H9 (cell line): ENCODE measurements around the gene LRPAP1. TPM values are rescaled to one million over a fixed set of nuclear protein-coding genes. Genes with fewer than 3 reads are reported as not detected.

Source experiments
- DNase-seq: peaks from one replicate; pipeline ENCODE4 v3.0.0-alpha.2; 2017
- H2AFZ ChIP-seq: one replicate; pipeline ENCODE4 v1.6.1; 2013; ENCODE audit warnings: mild to moderate bottlenecking, low read length, control low read depth, moderate library complexity
- H2AK5ac ChIP-seq: 2 replicates; pipeline ENCODE4 v1.6.1; 2013; ENCODE audit warnings: low read length, control low read depth, mixed read lengths; ENCODE audit not compliant: insufficient read length
- H2BK120ac ChIP-seq: one replicate; pipeline ENCODE4 v1.6.1; 2013; ENCODE audit warnings: low read depth, mild to moderate bottlenecking, low read length, control low read depth, inconsistent platforms; ENCODE audit not compliant: poor library complexity, severe bottlenecking
- H2BK12ac ChIP-seq: 2 replicates; pipeline ENCODE4 v1.6.1; 2013; ENCODE audit warnings: low read length, control low read depth, mixed read lengths, low read depth; ENCODE audit not compliant: insufficient read length
- H2BK15ac ChIP-seq: 2 replicates; pipeline ENCODE4 v1.6.1; 2013; ENCODE audit warnings: low read depth, low read length, control low read depth
- H2BK20ac ChIP-seq: one replicate; pipeline ENCODE4 v1.6.1; 2013; ENCODE audit warnings: low read depth, mild to moderate bottlenecking, low read length, control low read depth, inconsistent platforms; ENCODE audit not compliant: poor library complexity, severe bottlenecking
- H2BK5ac ChIP-seq: 2 replicates; pipeline ENCODE4 v1.6.1; 2013; ENCODE audit warnings: low read length, control low read depth, mixed read lengths; ENCODE audit not compliant: insufficient read length
- H3K14ac ChIP-seq: 2 replicates; pipeline ENCODE4 v1.6.1; 2013; ENCODE audit warnings: low read length, control low read depth; ENCODE audit not compliant: insufficient read depth
- H3K18ac ChIP-seq: 2 replicates; pipeline ENCODE4 v1.6.1; 2013; ENCODE audit warnings: low read depth, mild to moderate bottlenecking, mixed read lengths, low read length, control low read depth; ENCODE audit not compliant: insufficient read length
- H3K23ac ChIP-seq: 2 replicates; pipeline ENCODE4 v1.6.1; 2013; ENCODE audit warnings: low read length, control low read depth, mixed read lengths, low read depth; ENCODE audit not compliant: insufficient read length
- H3K23me2 ChIP-seq: 2 replicates; pipeline ENCODE4 v1.6.1; 2013; ENCODE audit warnings: low read depth, mild to moderate bottlenecking, mixed read lengths, low read length, control low read depth; ENCODE audit not compliant: insufficient read length, poor library complexity, severe bottlenecking
- H3K27ac ChIP-seq: 2 replicates; pipeline ENCODE4 v1.5.1; 2013; ENCODE audit warnings: low read length, control low read depth, mixed read lengths, low read depth; ENCODE audit not compliant: insufficient read length
- H3K27me3 ChIP-seq: 2 replicates; pipeline ENCODE4 v1.6.1; 2013; ENCODE audit warnings: low read length, control low read depth, inconsistent platforms; ENCODE audit not compliant: insufficient read depth
- H3K4ac ChIP-seq: 2 replicates; pipeline ENCODE4 v1.6.1; 2013; ENCODE audit warnings: low read depth, mild to moderate bottlenecking, control low read depth, inconsistent platforms, low read length, moderate library complexity
- H3K4me1 ChIP-seq: 2 replicates; pipeline ENCODE4 v1.6.1; 2013; ENCODE audit warnings: low read length, control low read depth, inconsistent platforms; ENCODE audit not compliant: insufficient read depth
- H3K4me2 ChIP-seq: 2 replicates; pipeline ENCODE4 v1.6.1; 2013; ENCODE audit warnings: low read length, control low read depth, mixed read lengths; ENCODE audit not compliant: insufficient read length, insufficient read depth
- H3K56ac ChIP-seq: 2 replicates; pipeline ENCODE4 v1.6.1; 2013; ENCODE audit warnings: low read depth, mild to moderate bottlenecking, mixed read lengths, low read length, control low read depth; ENCODE audit not compliant: insufficient read length
- H3K79me1 ChIP-seq: 2 replicates; pipeline ENCODE4 v1.6.1; 2013; ENCODE audit warnings: low read depth, mild to moderate bottlenecking, moderate library complexity, low read length, control low read depth, inconsistent platforms; ENCODE audit not compliant: insufficient read depth, poor library complexity, severe bottlenecking
- H3K79me2 ChIP-seq: 2 replicates; pipeline ENCODE4 v1.6.1; 2013; ENCODE audit warnings: low read length, control low read depth, inconsistent platforms; ENCODE audit not compliant: insufficient read depth
- H3K9ac ChIP-seq: 2 replicates; pipeline ENCODE4 v1.6.1; 2013; ENCODE audit warnings: low read length, control low read depth, mixed read lengths; ENCODE audit not compliant: insufficient read length; ENCODE audit errors: extremely low read depth
- H3K9me3 ChIP-seq: one replicate; pipeline ENCODE4 v1.6.1; 2013; ENCODE audit warnings: low read depth, low read length, inconsistent platforms; ENCODE audit not compliant: control insufficient read depth
- H3T11ph ChIP-seq: one replicate; pipeline ENCODE4 v1.6.1; 2013; ENCODE audit warnings: mild to moderate bottlenecking, low read length, control low read depth, inconsistent platforms
- H4K20me1 ChIP-seq: one replicate; pipeline ENCODE4 v1.6.1; 2013; ENCODE audit not compliant: control insufficient read depth, insufficient read length, insufficient read depth
- H4K5ac ChIP-seq: 2 replicates; pipeline ENCODE4 v1.6.1; 2013; ENCODE audit warnings: low read depth, mild to moderate bottlenecking, mixed read lengths, low read length, control low read depth; ENCODE audit not compliant: insufficient read length
- H4K8ac ChIP-seq: replicated peaks from 2 replicates; pipeline ENCODE4 v1.6.1; 2013; ENCODE audit warnings: low read length, control low read depth, mixed read lengths, low read depth; ENCODE audit not compliant: insufficient read length
- H4K91ac ChIP-seq: 2 replicates; pipeline ENCODE4 v1.6.1; 2013; ENCODE audit warnings: low read depth, mild to moderate bottlenecking, moderate library complexity, mixed read lengths, low read length, control low read depth; ENCODE audit not compliant: insufficient read length
- H3K27ac Mint-ChIP-seq, 3 experiments: 2 replicates in 2 of 3; 3 replicates in 1 of 3; pipeline ENCODE4 v1.8.0; 2020 to 2021; ENCODE audit warnings: mixed read lengths in 3 of 3, mild to moderate bottlenecking in 1 of 3, moderate library complexity in 1 of 3
- H3K27me3 Mint-ChIP-seq: 2 replicates; pipeline ENCODE4 v1.8.0; 2021; ENCODE audit warnings: low read depth, mild to moderate bottlenecking, moderate library complexity, mixed read lengths
- H3K36me3 Mint-ChIP-seq, 3 experiments: 2 replicates in 2 of 3; 3 replicates in 1 of 3; pipeline ENCODE4 v1.8.0; 2020 to 2021; ENCODE audit warnings: low read depth in 3 of 3, mixed read lengths in 3 of 3; ENCODE audit not compliant: insufficient read depth in 1 of 3
- H3K4me1 Mint-ChIP-seq, 2 experiments: 2 replicates each; pipeline ENCODE4 v1.8.0; 2020; ENCODE audit warnings: mixed read lengths in 2 of 2
- H3K4me3 Mint-ChIP-seq, 2 experiments: 2 replicates in 1 of 2; 3 replicates in 1 of 2; pipeline ENCODE4 v1.8.0; 2020 to 2021; ENCODE audit warnings: mild to moderate bottlenecking in 2 of 2, mixed read lengths in 2 of 2, moderate library complexity in 1 of 2
- H3K9me3 Mint-ChIP-seq, 2 experiments: 2 replicates in 1 of 2; 3 replicates in 1 of 2; pipeline ENCODE4 v1.8.0; 2020; ENCODE audit warnings: mild to moderate bottlenecking in 2 of 2, mixed read lengths in 2 of 2, moderate library complexity in 1 of 2
- CTCF ChIP-seq: fragments of 200-600 bp; sonication (generic); conservative IDR thresholded peaks from 3 replicates; pipeline ENCODE4 v1.8.0; 2021; ENCODE audit warnings: antibody characterized with exemption, mild to moderate bottlenecking
- WGBS: extraction: QIAGEN DNeasy Blood & Tissue Kit; methylation state at CpG from one replicate; pipeline ENCODE4 v1.1.7; 2013; ENCODE audit warnings: missing lambda C conversion rate, low lambda C conversion rate, mixed read lengths; ENCODE audit not compliant: insufficient read length; ENCODE audit errors: extremely low coverage; 5-methylcytosine and 5-hydroxymethylcytosine counted together
- total RNA-seq: library from RNA; stranded (reverse); gene quantifications from 2 replicates; pipeline ENCODE4 v1.2.1, GENCODE V29; 2021

The LRPAP1 gene
- total RNA-seq, 1 experiment from 2014 or later, result 85.9 TPM

GRCh38 chr4:3464911-3465697, 67.1 kb downstream of the LRPAP1 start:
- no peak for DNase-seq
- no peaks in the 10 kb centered on the region for H4K20me1 ChIP-seq
- Mint-ChIP-seq H3K4me3 (no peak overlapping the region), H3K27ac (no peak overlapping the region), H3K27me3 (peaks cover 56% of the 10 kb centered on the region), H3K4me1 (peaks cover 7 to 9% of the 10 kb centered on the region in 2 experiments; a peak in 2 of 4 replicates), H3K9me3 (no peaks in the 10 kb centered on the region), H3K36me3 (peaks cover 0 to 1% (median 0%) of the 10 kb centered on the region in 3 experiments; a peak in 1 of 7 replicates)
- H2AFZ ChIP-seq, result no peak overlapping the region
- H2BK15ac ChIP-seq, result no peak overlapping the region
- H3K18ac ChIP-seq, result no peak overlapping the region
- no peak overlapping the region for H3K56ac ChIP-seq
- H3K4me2 ChIP-seq, result no peak overlapping the region
- no peak overlapping the region for H2BK20ac ChIP-seq
- no peak overlapping the region for H3K9ac ChIP-seq
- H4K5ac ChIP-seq, result no peak overlapping the region
- peaks cover 3% of the 10 kb centered on the region; the same call in 1 of the 2 replicates for H3K27me3 ChIP-seq
- H3K79me2 ChIP-seq, result no peaks in the 10 kb centered on the region
- no peak overlapping the region for H3K4ac ChIP-seq
- H3K14ac ChIP-seq, result no peak overlapping the region
- H3K9me3 ChIP-seq, result no peaks in the 10 kb centered on the region
- no peak overlapping the region for H3T11ph ChIP-seq
- no peaks in the 10 kb centered on the region for H3K23me2 ChIP-seq
- H2BK5ac ChIP-seq, result no peak overlapping the region
- no peak overlapping the region for H2BK12ac ChIP-seq
- no peaks in the 10 kb centered on the region for H3K79me1 ChIP-seq
- H3K4me1 ChIP-seq, result no peaks in the 10 kb centered on the region
- no peak for TF ChIP-seq CTCF
- H2BK120ac ChIP-seq, result no peak overlapping the region
- no peak overlapping the region for H4K91ac ChIP-seq
- H3K23ac ChIP-seq, result no peak overlapping the region
- no peak overlapping the region for H3K27ac ChIP-seq
- WGBS, result no CpG with 5 or more reads among the region's 21 CpGs
- H4K8ac ChIP-seq, result no peak overlapping the region
- H2AK5ac ChIP-seq, result no peak overlapping the region
